Panc1 (cell line): ENCODE results near the gene NPC1L1.

ENCODE experiments used
- POLR2AphosphoS5 ChIP-seq: IDR thresholded peaks from 2 replicates; pipeline ENCODE4 v1.6.1; 2012; ENCODE audit warnings: mild to moderate bottlenecking, low read depth, low read length, moderate library complexity
- TF ChIP-seq, protein P1 (sequence below): fragments of 450-650 bp; IDR thresholded peaks from 2 replicates; pipeline ENCODE4 v1.5.1; 2017; ENCODE audit warnings: mild to moderate bottlenecking

- TF ChIP-seq, protein P1, sequence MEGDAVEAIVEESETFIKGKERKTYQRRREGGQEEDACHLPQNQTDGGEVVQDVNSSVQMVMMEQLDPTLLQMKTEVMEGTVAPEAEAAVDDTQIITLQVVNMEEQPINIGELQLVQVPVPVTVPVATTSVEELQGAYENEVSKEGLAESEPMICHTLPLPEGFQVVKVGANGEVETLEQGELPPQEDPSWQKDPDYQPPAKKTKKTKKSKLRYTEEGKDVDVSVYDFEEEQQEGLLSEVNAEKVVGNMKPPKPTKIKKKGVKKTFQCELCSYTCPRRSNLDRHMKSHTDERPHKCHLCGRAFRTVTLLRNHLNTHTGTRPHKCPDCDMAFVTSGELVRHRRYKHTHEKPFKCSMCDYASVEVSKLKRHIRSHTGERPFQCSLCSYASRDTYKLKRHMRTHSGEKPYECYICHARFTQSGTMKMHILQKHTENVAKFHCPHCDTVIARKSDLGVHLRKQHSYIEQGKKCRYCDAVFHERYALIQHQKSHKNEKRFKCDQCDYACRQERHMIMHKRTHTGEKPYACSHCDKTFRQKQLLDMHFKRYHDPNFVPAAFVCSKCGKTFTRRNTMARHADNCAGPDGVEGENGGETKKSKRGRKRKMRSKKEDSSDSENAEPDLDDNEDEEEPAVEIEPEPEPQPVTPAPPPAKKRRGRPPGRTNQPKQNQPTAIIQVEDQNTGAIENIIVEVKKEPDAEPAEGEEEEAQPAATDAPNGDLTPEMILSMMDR, result no peak
- no peak for TF ChIP-seq POLR2AphosphoS5
Measured at GRCh38 chr7:44557485-44557884, 16.4 kb upstream of the NPC1L1 start.
